Islet of Langerhans (tissue), 1 donor: ENCODE measurements around the gene SHLD1.

Experiments
- FAIRE-seq: peaks from one replicate; lab custom pipeline; 2011; peaks lifted over from hg19 to GRCh38; lab: Jason Lieb, UNC

The SHLD1 gene

GRCh38 chr20:5893621-5894020, 143.4 kb downstream of the SHLD1 start:
- FAIRE-seq = no peak

- FAIRE-seq = no peak
Measured at GRCh38 chr20:5895626-5896025, 145.4 kb downstream of the SHLD1 start.

- FAIRE-seq = no peak
Measured at GRCh38 chr20:5899444-5899843, 149.2 kb downstream of the SHLD1 start.

GRCh38 chr20:5900908-5901307, 150.7 kb downstream of the SHLD1 start:
- FAIRE-seq = no peak

GRCh38 chr20:5908981-5909380, 158.8 kb downstream of the SHLD1 start:
- no peak for FAIRE-seq

GRCh38 chr20:5910186-5910585, 160.0 kb downstream of the SHLD1 start:
- FAIRE-seq = no peak

- FAIRE-seq = no peak
Measured at GRCh38 chr20:5913166-5913565, 163.0 kb downstream of the SHLD1 start.
